CD1c-positive myeloid dendritic cell (primary cell): ENCODE data around the gene HBS1L.
A peak's percentile ranks its signal among the peaks of the same experiment; 100 is the strongest.

Source experiments
- DNase-seq: peaks from one replicate; pipeline ENCODE4 v3.0.0-alpha.2; 2016; ENCODE audit errors: extremely low spot score

Gene HBS1L

GRCh38 chr6:135002229-135002844 lies 52.3 kb downstream of the HBS1L start:
- DNase-seq: peak; percentile 15

GRCh38 chr6:134999107-134999506 lies 55.5 kb downstream of the HBS1L start:
- no peak for DNase-seq

DNA sequence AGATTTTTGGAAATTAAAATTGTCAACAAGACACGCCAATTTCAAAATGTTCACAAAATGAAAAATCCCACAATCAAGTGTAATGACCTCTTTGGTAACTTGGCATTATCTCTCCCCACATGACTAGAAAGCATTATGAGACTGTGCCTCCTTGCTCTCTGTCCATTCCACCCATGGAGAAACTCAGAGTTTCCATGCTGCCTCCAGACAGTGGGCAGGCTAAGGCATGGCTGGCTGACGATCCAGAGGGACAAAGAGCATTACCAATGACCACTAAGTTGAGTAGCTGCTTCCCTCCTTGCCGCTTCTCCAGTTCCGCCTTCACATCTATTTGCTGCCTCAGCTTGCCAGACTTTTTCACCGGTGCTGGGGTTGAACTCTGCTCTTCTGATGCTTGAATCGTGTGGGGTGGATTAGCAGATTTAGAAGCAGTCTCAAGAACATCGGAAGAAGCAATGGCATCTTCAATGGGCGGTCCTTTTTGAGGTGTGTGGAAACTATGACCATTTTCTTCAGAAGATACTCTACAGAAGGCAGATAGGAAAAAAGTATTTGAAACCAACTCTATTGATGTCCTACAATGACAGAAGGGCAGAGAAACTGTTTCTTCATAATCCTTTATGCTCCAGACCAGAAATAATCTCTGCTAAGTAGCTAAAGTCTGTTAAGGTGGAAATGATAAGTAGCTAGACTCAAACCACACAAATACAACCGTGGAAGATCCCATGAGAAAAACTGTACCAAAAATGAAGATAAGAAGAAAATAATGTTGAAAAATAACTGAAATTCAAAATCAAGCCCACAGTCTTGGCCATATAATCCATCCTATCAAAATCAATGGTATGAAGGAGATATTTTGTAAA lies 57.3 kb downstream of the HBS1L start:
- no peak for DNase-seq

GRCh38 chr6:134995536-134995935 lies 59.1 kb downstream of the HBS1L start:
- no peak for DNase-seq

DNA sequence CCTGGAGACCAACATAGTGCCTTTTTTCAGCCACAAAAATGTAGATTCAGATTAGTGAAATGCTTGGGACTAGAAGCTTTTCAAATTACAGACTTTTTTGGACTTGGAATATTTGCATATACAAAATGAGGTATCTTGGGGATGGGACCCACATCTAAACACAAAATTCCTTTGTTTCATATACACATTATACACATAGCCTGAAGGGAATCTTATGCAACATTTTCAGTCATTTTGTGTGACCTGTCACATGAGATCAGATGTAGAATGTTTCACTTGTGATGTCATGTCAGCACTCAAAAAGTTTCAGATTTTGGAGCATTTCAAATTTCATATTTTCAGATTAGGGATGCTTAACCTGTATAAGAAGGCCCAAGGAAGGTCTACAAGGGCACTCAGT lies 60.2 kb downstream of the HBS1L start:
- no peak for DNase-seq

- no peak for DNase-seq
Measured at GRCh38 chr6:134992155-134992554, 62.5 kb downstream of the HBS1L start.

- DNase-seq: no peak
Measured at GRCh38 chr6:134990262-134990661, 64.4 kb downstream of the HBS1L start.

- DNase-seq: no peak
Measured at GRCh38 chr6:134984821-134985220, 69.8 kb downstream of the HBS1L start.

GRCh38 chr6:134983823-134984222 lies 70.8 kb downstream of the HBS1L start:
- no peak for DNase-seq

DNA sequence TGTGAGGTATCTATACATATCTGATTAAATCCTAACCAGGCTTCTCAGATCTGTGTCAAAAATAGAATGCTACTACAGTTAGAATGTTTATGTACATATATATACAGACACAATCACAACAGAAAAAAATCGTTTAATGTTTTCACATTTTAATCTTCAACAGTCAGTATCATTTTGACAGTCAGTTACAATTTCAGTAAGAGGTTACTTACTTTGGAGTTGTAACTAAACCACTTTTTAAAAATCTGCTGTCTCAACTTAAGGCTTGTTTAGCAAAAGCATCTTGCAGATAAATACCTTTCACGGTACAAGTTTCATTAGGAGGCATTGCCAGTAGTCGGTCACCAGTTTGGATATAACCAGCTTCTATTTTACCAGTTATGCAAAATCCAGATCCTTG lies 72.5 kb downstream of the HBS1L start:
- no peak for DNase-seq

- DNase-seq: no peak
Measured at GRCh38 chr6:134980846-134981245, 73.8 kb downstream of the HBS1L start.

- no peak for DNase-seq
Measured at GRCh38 chr6:134979142-134979541, 75.5 kb downstream of the HBS1L start.

DNA sequence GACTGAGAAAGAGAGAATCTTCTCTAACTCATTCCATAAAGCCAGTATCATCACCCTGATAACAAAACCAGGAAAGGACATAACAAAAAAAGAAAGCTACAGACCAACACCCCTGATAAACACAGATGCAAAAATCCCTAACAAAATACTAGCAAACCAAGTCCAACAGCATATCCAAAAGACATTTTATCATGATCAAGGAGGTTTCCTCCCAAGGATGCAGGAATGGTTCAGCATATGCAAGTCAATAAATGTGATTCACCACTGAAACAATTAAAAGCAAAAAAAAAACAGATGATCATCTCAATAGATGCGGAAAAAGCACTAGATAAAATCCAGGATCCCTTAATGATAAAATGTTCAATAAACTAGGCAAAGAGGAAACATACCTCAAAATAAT lies 80.3 kb downstream of the HBS1L start:
- DNase-seq: no peak

GRCh38 chr6:134967711-134968110 lies 86.9 kb downstream of the HBS1L start:
- no peak for DNase-seq

GRCh38 chr6:134964451-134965203 lies 90.0 kb downstream of the HBS1L start:
- DNase-seq: no peak

GRCh38 chr6:134962421-134962820 lies 92.2 kb downstream of the HBS1L start:
- no peak for DNase-seq

- no peak for DNase-seq
Measured at GRCh38 chr6:134961366-134961765, 93.3 kb downstream of the HBS1L start.

GRCh38 chr6:134959603-134960002 lies 95.0 kb downstream of the HBS1L start:
- DNase-seq: no peak

DNA sequence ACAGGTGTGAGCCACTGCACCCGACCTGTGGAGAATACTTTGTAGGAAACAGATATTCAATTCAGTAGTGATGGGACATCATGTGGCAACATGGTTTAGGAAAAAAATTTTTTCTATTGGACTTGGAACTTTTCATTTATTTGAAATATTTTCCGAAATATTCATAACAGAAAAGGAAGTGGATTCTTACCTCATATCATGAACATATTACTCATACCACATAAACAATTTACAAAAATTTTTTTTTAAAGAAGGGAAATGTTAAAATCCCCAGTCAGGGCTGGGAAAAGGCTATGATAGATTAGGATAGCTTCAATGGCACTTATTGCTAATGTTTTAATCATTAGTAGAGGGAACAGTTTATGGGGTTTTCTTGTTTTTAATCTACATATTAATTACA lies 97.9 kb downstream of the HBS1L start:
- DNase-seq: peak; percentile 5

DNA sequence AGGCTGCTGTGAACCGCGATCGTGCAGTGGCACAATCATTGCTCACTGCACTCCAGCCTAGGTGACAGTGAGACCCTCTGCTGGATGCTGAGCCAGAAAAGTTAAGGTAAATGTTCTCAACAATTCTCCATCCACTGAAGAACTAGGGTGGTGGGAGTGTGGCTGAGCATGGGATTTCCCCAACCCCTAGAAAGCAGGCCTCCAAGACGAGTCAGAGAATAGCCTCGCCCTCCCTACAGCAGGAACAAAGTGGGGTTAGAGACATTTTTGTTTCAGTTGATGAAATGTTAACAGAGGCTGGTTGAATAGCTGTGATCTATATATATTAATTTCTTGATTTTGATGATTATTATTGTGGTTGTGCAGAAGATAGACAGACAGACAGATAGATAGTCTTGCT lies 98.6 kb downstream of the HBS1L start:
- DNase-seq: no peak

DNA sequence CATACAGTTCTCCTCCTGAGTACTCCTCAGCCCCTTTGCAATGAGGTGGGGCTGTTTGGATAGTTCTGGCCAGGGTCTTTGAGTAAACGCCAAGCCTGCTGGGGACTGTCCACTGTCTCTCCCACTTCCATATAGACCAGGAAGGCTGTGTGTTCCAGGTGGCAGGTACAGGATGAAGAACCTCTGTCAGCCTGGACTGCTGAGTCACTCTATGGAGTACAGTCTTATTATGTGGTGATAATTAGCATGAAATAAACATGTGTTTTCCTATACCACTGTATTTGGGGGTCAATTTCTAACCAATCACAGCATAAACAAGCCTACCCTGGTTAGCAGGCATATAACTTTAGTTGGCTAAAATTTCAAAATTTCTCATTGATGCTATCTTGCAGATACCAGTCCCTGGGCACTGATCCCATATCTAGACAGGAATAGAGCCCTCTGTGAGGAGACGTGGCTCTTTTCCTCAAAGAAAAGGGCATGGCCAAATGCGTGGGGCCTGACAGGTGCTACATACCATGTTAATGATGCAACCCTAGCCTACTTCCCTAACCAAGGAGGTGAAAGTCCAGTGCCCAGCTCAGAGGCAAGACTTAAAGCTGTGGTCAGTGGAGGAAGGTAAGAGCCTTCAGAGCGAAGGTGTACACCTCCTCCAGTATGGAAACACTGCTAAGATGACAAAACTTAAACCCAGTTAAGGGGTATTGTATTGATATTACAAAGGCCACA lies 100.2 kb downstream of the HBS1L start:
- DNase-seq: no peak
